ENCODE measurements around the gene RBM17. TPM values are rescaled to one million over a fixed set of nuclear protein-coding genes. Genes with fewer than 3 reads are reported as not detected.
A peak's percentile ranks its signal among the peaks of the same experiment; 100 is the strongest.

The RBM17 gene
- total RNA-seq, 1 experiment from 2014 or later: 160 TPM

DNA sequence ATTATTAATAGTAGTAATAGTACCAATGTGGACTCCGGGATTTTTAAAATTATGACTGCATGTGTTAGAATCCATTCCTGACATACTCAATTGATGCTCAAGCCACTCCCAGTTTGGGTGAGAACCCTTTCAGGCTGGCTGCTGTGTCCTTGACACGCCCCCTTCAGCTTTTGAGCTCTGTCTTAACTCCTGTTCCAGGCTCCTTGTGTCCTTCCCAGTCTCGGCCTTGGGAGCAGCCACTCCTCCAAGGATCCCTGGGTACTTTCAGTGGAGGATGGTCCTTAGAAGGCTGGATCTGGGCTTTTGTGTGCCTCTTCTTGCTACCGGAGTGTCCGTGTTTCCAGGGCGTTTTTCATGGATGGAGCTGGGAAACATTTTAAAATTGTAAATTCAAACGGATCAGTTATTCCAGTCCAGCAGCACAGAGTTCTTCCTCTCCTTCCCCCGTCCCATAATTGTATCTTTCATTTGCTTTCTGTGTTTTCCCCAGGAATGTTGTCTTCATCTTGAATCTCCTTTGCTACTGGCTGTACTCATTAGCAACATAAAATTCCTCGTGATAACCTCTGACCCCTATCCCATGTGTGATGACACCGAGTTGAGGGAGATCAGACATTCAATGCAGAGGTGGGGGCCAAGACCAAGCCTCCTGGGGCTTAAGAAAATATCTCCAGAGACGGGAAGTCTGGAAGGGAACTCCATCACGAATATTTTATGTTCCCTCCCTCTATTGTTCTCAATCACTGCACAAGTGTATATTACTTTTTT is 73.9 kb downstream of the RBM17 start:
- Mint-ChIP-seq H3K27ac (peak overlapping the region; percentile 53; the same call in 1 of the 2 replicates), H3K4me3 (peak overlapping the region; percentile 27), H3K36me3 (peaks cover 3% of the 10 kb centered on the region; the same call in 1 of the 2 replicates), H3K27me3 (ENCODE audit: low read depth) (peaks cover 6% of the 10 kb centered on the region), H3K4me1 (peaks cover 21% of the 10 kb centered on the region), H3K9me3 (no peaks in the 10 kb centered on the region)
- ChIA-PET POLR2A (interaction anchor here (1.0 to 1.2 kb wide), 2 partner anchors 19 to 40 kb away, joined by 3 to 6 read pairs; partner anchors contain the start of gene PFKFB3), CTCF (interaction anchor here (0.7 to 2.3 kb wide), 7 partner anchors 10 to 244 kb away, joined by 3 to 13 read pairs (median 4); partner anchors contain the start of gene PFKFB3)
- DNase-seq (ENCODE audit: low spot score): peak; percentile 40
- TF ChIP-seq, protein P1, sequence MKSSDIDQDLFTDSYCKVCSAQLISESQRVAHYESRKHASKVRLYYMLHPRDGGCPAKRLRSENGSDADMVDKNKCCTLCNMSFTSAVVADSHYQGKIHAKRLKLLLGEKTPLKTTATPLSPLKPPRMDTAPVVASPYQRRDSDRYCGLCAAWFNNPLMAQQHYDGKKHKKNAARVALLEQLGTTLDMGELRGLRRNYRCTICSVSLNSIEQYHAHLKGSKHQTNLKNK (CRISPR knock-in tag; IDR thresholded peaks at IDR 0.05): no peak
- TF ChIP-seq, protein P2, sequence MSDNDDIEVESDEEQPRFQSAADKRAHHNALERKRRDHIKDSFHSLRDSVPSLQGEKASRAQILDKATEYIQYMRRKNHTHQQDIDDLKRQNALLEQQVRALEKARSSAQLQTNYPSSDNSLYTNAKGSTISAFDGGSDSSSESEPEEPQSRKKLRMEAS (CRISPR knock-in tag; IDR thresholded peaks at IDR 0.05): no peak
- TF ChIP-seq NFE2L1 (CRISPR knock-in tag; IDR thresholded peaks at IDR 0.05) (no peak), CBFB (CRISPR knock-in tag; IDR thresholded peaks at IDR 0.05; ENCODE audit: low read depth) (no peak), SMAD4 (CRISPR knock-in tag; IDR thresholded peaks at IDR 0.05) (no peak), TP53 (CRISPR knock-in tag; IDR thresholded peaks at IDR 0.05) (no peak), ZNF423 (CRISPR knock-in tag; IDR thresholded peaks at IDR 0.05) (no peak), RELA (CRISPR knock-in tag; IDR thresholded peaks at IDR 0.05; ENCODE audit: borderline replicate concordance) (no peak), ELF4 (CRISPR knock-in tag; IDR thresholded peaks at IDR 0.05; ENCODE audit: low read depth) (no peak), MYBL2 (CRISPR knock-in tag; IDR thresholded peaks at IDR 0.05) (no peak), TEAD1 (CRISPR knock-in tag; IDR thresholded peaks at IDR 0.05) (no peak)
- TF ChIP-seq, protein P3, sequence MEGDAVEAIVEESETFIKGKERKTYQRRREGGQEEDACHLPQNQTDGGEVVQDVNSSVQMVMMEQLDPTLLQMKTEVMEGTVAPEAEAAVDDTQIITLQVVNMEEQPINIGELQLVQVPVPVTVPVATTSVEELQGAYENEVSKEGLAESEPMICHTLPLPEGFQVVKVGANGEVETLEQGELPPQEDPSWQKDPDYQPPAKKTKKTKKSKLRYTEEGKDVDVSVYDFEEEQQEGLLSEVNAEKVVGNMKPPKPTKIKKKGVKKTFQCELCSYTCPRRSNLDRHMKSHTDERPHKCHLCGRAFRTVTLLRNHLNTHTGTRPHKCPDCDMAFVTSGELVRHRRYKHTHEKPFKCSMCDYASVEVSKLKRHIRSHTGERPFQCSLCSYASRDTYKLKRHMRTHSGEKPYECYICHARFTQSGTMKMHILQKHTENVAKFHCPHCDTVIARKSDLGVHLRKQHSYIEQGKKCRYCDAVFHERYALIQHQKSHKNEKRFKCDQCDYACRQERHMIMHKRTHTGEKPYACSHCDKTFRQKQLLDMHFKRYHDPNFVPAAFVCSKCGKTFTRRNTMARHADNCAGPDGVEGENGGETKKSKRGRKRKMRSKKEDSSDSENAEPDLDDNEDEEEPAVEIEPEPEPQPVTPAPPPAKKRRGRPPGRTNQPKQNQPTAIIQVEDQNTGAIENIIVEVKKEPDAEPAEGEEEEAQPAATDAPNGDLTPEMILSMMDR (IDR thresholded peaks at IDR 0.05): no peak
- TF ChIP-seq, protein P4, sequence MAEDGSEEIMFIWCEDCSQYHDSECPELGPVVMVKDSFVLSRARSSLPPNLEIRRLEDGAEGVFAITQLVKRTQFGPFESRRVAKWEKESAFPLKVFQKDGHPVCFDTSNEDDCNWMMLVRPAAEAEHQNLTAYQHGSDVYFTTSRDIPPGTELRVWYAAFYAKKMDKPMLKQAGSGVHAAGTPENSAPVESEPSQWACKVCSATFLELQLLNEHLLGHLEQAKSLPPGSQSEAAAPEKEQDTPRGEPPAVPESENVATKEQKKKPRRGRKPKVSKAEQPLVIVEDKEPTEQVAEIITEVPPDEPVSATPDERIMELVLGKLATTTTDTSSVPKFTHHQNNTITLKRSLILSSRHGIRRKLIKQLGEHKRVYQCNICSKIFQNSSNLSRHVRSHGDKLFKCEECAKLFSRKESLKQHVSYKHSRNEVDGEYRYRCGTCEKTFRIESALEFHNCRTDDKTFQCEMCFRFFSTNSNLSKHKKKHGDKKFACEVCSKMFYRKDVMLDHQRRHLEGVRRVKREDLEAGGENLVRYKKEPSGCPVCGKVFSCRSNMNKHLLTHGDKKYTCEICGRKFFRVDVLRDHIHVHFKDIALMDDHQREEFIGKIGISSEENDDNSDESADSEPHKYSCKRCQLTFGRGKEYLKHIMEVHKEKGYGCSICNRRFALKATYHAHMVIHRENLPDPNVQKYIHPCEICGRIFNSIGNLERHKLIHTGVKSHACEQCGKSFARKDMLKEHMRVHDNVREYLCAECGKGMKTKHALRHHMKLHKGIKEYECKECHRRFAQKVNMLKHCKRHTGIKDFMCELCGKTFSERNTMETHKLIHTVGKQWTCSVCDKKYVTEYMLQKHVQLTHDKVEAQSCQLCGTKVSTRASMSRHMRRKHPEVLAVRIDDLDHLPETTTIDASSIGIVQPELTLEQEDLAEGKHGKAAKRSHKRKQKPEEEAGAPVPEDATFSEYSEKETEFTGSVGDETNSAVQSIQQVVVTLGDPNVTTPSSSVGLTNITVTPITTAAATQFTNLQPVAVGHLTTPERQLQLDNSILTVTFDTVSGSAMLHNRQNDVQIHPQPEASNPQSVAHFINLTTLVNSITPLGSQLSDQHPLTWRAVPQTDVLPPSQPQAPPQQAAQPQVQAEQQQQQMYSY (CRISPR knock-in tag; IDR thresholded peaks at IDR 0.05): no peak
- TF ChIP-seq, protein P5, sequence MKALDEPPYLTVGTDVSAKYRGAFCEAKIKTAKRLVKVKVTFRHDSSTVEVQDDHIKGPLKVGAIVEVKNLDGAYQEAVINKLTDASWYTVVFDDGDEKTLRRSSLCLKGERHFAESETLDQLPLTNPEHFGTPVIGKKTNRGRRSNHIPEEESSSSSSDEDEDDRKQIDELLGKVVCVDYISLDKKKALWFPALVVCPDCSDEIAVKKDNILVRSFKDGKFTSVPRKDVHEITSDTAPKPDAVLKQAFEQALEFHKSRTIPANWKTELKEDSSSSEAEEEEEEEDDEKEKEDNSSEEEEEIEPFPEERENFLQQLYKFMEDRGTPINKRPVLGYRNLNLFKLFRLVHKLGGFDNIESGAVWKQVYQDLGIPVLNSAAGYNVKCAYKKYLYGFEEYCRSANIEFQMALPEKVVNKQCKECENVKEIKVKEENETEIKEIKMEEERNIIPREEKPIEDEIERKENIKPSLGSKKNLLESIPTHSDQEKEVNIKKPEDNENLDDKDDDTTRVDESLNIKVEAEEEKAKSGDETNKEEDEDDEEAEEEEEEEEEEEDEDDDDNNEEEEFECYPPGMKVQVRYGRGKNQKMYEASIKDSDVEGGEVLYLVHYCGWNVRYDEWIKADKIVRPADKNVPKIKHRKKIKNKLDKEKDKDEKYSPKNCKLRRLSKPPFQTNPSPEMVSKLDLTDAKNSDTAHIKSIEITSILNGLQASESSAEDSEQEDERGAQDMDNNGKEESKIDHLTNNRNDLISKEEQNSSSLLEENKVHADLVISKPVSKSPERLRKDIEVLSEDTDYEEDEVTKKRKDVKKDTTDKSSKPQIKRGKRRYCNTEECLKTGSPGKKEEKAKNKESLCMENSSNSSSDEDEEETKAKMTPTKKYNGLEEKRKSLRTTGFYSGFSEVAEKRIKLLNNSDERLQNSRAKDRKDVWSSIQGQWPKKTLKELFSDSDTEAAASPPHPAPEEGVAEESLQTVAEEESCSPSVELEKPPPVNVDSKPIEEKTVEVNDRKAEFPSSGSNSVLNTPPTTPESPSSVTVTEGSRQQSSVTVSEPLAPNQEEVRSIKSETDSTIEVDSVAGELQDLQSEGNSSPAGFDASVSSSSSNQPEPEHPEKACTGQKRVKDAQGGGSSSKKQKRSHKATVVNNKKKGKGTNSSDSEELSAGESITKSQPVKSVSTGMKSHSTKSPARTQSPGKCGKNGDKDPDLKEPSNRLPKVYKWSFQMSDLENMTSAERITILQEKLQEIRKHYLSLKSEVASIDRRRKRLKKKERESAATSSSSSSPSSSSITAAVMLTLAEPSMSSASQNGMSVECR (CRISPR knock-in tag; IDR thresholded peaks at IDR 0.05; ENCODE audit: borderline replicate concordance): no peak
- TF ChIP-seq, protein P6, sequence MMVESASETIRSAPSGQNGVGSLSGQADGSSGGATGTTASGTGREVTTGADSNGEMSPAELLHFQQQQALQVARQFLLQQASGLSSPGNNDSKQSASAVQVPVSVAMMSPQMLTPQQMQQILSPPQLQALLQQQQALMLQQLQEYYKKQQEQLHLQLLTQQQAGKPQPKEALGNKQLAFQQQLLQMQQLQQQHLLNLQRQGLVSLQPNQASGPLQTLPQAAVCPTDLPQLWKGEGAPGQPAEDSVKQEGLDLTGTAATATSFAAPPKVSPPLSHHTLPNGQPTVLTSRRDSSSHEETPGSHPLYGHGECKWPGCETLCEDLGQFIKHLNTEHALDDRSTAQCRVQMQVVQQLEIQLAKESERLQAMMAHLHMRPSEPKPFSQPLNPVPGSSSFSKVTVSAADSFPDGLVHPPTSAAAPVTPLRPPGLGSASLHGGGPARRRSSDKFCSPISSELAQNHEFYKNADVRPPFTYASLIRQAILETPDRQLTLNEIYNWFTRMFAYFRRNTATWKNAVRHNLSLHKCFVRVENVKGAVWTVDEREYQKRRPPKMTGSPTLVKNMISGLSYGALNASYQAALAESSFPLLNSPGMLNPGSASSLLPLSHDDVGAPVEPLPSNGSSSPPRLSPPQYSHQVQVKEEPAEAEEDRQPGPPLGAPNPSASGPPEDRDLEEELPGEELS (CRISPR knock-in tag; IDR thresholded peaks at IDR 0.05): no peak
- TF ChIP-seq, protein P7, sequence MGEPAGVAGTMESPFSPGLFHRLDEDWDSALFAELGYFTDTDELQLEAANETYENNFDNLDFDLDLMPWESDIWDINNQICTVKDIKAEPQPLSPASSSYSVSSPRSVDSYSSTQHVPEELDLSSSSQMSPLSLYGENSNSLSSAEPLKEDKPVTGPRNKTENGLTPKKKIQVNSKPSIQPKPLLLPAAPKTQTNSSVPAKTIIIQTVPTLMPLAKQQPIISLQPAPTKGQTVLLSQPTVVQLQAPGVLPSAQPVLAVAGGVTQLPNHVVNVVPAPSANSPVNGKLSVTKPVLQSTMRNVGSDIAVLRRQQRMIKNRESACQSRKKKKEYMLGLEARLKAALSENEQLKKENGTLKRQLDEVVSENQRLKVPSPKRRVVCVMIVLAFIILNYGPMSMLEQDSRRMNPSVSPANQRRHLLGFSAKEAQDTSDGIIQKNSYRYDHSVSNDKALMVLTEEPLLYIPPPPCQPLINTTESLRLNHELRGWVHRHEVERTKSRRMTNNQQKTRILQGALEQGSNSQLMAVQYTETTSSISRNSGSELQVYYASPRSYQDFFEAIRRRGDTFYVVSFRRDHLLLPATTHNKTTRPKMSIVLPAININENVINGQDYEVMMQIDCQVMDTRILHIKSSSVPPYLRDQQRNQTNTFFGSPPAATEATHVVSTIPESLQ (CRISPR knock-in tag; IDR thresholded peaks at IDR 0.05): no peak
- TF ChIP-seq, protein P8, sequence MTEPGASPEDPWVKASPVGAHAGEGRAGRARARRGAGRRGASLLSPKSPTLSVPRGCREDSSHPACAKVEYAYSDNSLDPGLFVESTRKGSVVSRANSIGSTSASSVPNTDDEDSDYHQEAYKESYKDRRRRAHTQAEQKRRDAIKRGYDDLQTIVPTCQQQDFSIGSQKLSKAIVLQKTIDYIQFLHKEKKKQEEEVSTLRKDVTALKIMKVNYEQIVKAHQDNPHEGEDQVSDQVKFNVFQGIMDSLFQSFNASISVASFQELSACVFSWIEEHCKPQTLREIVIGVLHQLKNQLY (CRISPR knock-in tag; IDR thresholded peaks at IDR 0.05): no peak
- peak; percentile 25 for ATAC-seq
